Limb (tissue), 2 donors: ENCODE measurements around the gene VSIG10L2.
"Not testable (repeated sequence)": the region's sequence is repeated elsewhere in the genome, so short reads cannot be mapped to it uniquely, and the experiment has no call there.

Experiments used
- DNase-seq, 2 donors: peaks; one replicate each; pipeline ENCODE4 v3.0.0-alpha.2; 2016; ENCODE audit errors: extremely low spot score in 2 of 2

The VSIG10L2 gene

DNA sequence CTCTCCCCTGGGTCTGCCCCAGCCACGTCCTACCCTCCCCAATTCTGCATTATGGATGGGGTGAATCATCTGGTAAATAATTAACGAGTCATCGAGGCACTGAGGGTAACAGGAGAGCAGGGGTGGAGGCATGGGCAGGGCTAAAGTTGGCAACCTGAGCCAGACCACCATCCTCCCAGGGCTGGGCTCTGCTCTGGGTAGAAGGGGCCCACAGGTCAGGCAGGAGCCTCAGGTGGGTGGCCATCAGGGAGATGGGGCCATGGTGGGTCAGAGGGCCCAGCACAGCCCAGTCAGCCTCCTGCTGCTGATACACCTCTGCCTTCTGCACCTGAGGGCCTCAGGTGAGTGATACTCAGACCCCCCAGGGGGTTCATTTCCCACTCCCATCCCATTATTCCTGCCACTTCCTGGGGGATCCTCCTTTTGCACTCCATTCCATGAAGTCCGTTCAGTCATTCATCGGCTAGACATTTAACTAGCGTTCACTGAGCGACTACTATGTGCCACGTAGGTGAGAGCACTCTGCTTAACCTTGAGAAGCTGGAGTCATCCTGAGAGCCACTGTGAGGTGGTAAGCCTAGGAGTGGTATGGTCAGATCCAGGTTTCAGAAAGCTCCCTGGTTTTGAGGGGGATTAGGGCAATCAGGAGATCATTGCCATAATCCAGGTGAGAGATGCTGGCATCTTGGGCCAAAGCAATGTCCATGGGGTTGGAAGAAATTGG lies at the start of gene VSIG10L2:
Gene VSIG10L2 (plus strand): TSS at position 248 of the 724 bp plus-strand sequence. CDS start 12 bp downstream, at position 260.
- peak in 1 of 2 donors; percentile 12 for DNase-seq

DNA sequence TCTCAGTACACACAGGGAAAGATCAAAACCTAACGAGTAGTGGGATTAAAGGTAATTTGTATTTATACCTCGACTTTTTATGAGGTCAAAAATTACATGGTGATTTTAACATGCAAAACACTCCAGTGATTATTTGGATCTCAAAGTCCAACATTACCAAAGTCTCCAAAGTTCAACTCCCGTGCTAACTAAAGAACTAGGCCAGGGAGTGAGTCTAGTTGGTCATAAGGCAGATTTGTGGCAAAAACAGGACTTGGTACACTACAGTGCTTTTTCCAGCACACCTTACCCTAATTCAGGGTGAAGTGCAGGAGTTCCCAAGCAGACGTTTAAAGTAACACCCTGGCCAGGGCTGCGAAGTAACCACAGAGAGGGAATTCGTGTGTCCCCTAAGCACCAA lies 44.0 kb upstream of the VSIG10L2 start:
- DNase-seq: no peak

DNA sequence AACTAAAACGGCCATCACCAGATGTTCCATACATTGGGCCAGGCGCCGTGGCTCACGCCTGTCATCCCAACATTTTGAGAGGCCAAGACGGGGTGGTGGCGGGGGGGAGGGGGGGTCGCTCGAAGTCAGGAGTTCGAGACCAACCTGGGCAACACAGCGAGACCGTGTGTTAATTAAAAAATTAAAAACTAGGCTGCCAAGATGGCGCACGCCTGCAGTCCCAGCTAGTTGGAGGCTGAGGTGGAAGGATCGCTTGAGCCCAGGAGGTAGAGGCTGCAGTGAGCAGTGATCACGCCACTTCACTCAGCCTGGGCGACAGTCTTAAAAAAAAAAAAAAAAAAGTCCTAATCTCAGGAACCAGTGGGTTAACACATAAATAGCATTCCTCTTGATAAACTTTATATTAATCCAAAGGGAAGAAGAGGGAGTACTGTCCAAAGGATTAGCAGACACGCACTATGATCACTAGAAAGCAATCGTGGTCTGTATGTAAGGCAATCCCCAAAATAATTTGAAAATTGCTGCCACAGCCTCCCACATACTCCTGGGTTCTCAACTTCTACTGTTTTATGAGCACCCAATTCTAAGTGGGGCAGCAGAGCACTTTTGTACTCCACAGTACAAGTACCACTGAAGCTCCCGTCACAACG lies 43.4 kb upstream of the VSIG10L2 start:
- no peak for DNase-seq

DNA sequence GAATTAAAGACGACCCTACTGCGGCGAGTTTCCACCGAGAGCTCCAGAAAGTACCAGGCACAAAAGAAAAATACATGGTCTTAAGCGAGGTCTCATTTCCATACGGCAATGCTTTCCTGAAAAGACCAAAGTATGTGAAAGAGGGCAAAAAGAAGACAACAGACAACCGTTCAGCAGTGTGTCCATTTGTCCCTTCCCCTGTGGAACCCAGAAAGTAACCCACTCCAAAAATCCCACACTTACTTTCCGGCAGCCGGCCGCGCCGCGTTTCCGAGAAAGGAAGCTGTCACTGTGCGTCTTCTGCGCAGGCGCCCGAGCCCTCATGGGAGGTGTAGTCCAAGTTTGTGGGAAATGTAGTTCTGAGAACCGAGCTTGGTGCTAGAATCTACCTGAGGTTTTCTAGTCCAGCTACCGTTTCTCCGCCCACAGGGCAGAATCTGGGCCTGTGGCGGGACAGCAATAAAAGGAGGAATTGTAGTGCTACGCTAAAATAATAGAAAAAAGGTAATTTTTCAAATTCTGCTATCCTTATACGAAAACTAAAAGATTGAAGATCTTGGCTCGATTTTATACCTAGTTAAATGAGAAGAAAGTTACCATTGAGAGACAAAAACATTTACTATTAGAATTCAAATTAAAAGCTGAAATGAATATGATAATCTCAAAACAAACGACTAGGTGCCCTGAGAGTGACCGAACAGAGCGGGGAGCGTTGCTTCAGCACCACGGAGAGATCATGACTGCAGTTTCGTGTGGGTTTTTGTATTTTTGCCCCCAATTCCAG lies 42.7 kb upstream of the VSIG10L2 start, which contains the start of gene PUS3:
Gene PUS3 (minus strand): TSS at position 280 of the 784 bp plus-strand sequence. CDS start 6,922 bp downstream, outside the sequence.
- DNase-seq: peak; percentile 93 to 95

DNA sequence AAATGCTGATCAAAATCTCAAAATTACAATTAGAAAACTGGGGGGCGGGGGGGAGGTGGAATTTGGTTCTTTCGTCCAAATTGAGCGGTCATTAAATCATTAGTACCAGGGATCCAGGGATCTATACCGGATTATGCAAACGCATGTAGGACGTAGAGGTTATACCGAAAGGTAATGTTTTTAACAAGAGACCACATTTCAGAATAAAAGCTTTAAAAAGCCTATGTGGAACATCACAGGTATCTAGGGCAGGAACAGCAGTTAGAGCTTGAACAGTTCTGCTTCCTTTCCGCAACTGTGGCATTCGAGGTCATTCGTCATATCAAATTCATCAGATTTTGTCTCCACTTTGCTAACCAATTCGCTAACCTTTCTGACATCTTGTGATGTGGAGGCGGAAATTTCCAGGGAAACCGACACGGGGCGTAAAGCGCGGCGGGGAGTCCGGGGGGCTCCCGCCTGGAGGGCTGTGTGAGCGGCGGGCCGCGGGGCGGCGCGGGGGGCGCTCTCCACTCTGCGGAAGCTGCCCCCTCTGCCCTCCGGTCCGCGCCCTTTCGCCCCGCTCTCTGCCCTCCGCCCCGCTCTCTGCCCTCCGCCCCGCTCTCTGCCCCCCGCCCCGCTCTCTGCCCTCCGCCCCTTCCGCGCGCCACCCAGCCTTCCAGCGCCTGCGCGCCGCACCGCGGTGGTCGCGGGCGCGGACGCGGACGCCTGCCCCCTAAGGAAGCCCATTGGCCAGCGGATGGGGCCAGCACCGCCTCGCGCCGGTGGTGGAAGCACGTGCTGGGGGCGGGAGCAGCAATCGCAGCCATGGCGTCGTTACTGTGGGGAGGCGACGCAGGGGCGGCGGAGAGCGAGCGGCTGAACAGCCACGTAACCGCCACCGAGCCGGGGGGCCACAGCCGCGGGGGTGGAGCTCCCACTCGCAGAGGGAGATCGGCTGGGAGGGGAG lies 41.9 kb upstream of the VSIG10L2 start, which contains the start of gene DDX25:
Gene DDX25 (plus strand): TSS at position 798 of the 949 bp plus-strand sequence. CDS start 10 bp downstream, at position 808.
- DNase-seq: peak in 1 of 2 donors; percentile 83

DNA sequence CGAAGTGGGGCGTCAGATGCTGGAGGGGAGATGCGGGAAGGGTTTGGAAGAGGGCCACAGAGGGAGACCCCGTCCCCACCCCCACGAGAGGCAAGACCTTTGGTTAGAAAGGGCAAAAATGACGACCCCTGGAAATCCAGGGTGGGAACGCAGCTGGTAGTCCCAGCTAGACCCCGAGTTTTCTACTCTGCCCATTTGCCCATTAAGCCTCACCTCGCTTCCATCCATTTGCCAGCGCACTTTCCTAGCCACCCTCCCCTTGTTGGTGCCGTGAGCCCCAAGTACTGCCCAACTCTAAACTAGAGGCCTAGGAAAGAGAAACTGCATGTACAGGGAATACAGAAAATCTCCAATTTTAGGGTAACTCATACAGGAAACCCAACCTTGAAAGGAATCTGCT lies 41.2 kb upstream of the VSIG10L2 start:
- no peak for DNase-seq

DNA sequence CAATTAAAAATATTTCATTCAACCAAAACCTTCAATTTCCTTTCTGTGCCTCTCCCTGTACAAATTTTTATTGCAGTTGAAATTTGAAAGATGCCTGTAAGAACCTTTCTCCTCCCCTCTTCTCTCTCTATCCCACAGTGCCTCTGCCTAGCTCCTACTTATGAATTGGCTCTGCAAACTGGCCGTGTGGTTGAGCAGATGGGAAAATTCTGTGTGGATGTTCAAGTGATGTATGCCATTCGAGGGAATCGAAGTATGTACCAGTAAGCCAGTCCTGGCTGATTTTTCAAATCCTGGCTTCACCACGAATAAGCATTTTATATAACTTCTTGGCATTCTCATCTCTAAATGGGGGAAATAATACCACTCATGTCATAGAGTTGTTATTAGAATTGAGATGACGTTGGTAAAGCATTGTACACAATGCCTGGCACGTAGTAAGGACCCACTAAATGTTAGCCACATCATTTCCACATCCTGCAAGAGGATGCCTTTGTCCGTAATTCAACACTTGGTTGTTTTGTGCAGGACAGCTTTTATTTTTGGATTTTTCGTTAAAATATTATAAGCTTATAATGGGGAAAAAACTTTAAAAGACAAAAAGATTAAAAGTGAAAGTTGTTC lies 35.5 kb upstream of the VSIG10L2 start:
- no peak for DNase-seq

DNA sequence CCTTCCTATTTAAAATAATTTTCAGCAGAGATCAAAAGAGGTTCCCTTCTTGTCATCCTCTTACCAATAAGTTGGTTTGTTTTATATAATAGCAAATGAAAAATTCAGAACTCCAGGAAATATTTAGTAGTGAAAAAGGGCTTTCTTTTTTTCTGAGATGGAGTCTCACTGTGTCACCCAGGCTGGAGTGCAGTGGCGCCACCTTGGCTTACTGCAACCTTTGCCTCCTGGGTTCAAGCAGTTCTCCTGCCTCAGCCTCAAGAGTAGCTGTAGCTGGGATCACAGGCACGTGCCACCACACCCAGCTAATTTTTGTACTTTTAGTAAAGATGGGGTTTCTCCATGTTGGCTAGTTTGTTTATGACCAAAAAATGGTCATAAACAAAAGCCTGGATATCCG lies 31.2 kb upstream of the VSIG10L2 start:
- not testable (repeated sequence) for DNase-seq

DNA sequence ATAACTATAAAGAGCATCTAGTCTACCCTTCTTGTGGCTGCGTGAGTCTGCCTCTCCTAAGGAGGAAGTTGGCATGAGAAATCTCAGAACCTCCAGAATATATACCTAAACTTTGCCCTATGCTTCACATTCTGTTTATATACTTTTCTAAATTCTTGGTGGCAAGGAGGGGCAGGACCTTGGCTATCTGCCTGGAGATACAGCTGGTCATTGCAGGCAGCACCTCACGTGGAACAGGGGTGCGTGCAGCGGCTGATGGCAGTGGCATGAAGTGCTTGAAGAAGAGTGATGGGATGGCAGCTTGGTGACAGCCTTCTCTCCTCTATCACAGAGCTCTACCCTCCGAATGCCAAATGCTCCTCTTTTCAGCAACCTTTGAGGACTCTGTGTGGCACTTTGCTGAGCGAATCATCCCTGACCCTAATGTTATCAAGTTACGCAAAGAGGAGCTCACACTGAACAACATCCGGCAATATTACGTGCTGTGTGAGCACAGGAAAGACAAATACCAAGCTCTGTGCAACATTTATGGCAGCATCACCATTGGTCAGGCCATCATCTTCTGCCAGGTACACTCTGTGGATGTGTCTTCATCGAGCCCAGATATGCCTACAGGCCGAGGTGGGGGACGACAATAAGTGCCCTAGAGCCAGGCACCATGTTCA lies 29.0 kb upstream of the VSIG10L2 start:
- no peak for DNase-seq

DNA sequence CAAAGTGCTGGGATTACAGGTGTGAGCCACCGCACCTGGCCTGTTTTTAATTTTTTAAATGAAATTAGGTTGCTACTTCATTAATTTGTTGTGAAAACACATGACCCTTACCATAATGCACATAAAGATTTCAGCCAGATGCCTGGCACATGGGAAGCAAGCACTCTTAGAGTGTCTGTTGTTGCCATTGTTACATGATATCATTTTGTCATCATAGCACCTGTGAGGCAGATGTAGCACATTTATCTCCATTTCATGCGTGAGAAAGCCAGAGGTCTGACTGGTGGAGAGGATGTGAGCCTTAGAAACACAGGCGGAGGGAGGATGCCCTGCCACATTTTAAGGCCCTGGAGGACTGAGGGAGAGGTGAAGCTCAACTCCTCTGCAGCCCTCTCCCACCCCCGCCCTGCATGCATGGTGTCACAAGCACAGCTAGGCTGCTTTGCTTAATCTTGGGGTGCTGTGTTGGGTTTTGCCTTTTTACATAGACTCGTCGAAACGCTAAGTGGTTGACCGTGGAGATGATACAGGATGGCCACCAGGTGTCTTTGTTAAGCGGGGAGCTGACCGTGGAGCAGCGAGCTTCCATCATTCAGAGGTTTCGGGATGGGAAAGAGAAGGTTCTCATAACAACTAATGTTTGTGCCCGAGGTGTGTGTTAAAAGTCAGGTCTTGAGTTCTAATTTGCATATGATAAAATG lies 27.6 kb upstream of the VSIG10L2 start:
- no peak for DNase-seq

DNA sequence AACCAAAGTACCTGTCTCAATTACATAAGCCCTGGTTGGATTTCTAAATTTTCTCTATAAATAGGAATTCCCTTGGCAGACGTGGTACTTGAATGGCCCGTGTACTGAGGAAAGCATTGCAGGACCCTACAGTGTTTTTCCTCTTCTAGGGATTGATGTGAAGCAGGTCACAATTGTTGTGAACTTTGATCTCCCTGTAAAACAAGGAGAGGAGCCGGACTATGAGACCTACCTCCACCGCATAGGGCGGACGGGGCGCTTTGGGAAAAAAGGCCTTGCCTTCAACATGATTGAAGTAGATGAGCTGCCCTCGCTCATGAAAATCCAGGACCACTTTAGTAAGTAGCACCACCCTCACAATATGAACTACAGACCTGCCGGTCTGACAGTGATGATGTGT lies 24.8 kb upstream of the VSIG10L2 start:
- no peak for DNase-seq

DNA sequence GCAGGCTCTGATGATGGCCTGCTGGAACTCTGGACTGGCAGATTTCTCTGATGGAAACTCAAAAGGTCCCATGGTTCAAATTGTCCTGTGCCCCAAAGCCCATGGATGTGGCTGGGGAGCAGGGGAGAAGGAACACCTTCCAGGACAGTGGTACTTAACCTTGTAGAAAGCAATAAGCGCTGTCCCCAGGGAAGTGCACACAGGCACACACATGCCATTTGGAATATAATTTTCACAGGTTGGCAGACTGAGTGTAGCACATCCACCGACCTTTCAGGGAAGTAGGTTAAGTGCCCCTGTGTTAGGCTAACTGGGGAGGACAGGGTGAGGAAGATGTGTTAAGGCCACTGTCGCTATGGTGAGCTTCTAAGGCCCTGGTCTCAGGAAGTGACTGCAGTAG lies 23.7 kb upstream of the VSIG10L2 start:
- no peak for DNase-seq

DNA sequence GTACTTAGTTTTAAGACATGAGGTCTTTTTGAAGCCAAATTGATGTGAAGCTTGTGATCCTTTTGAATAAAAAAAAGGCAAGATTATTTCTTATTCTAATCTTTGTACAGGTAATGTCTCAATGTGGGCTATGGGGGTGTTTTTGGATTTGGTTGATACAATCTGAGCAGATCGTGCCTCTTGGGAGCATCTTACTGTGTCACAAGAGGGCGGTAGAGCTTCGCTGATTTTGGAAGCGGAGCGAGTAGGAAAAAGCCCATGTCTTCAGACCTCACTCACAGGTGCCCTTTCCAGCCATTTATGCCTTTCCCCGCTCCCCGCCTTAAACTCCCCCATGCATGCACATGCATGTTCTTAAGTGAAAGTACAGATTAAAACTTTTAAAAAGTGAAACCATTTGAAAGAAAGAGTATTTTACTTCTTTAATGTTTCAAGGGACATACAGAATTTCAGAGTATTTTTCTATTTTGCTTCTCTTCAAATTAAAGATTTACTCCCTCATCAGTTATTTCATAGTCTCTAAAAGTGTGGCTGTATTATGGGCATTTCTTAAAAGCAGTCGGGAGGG lies 22.7 kb upstream of the VSIG10L2 start:
- peak; percentile 78 to 83 for DNase-seq

DNA sequence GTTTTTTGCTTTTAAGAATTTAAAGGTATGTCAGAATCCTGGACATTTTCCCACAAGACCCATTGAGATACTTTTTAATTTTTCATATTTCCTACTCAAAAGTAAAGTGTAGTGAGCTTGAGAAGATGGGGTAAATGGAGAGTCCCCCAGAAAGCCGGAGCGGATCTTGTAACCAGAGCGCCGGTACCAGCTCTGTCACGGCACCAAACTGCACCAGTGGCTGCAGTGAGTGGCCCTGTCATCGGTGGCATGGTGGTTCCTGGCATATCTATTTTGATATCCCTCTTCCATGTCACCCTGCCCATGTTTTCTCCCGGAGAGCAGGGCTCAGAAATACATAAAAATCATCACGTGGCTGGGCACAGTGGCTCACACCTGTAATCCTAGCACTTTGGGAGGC lies 22.2 kb upstream of the VSIG10L2 start:
- no peak for DNase-seq

DNA sequence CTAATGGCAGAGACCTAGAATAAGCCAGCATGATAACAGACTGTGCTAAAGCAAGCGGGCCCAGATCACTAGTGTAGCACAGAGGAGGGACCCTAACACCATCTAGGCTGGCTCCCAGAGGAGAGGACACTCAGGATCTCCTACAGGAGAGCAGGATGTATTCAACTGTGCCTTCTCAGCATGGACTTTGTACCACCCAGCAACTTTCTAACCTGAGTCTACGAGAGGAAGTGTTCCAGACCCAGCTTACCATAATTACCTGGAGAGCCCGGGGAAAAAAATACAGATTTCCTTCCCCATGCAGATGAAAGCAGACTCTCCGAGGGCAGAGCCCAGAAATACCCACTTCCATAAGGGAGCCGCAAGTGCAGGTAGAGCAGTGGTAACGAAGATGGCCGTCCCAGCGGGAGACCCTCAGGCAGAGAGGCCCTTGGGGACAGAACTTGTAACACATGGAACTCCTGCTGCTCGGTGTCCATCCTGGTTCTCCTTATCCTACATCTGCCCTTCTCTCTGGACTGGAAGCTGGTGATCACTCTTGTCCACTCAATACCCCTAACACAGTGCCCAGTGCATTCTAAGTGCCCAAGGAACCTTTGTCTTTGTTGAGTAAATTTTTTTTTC lies 21.3 kb upstream of the VSIG10L2 start:
- DNase-seq: no peak

DNA sequence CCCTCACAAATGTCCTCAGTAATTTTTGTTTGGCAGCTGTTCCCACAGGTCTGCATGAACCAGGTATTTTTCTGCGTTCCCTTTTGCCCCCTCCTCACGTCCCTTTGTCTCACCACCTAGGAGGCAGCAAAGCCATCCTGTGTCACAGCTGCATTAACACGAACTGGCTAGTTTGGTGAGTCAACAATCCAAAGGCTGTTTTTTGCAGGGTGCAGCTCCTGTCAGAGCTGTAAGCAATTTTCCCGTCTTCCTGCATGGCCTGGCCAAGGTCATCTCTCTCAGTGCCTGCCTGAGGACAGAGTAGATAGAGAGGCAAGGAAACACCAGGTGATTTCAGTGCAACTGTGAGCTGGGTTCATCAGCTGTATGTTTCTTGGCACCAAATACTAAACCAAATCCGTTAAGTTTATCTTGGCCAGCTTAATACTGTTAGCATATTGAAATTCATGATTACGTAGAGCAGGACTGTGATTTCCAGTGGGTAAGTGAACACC lies 20.6 kb upstream of the VSIG10L2 start:
- peak in 1 of 2 donors; percentile 36 for DNase-seq

DNA sequence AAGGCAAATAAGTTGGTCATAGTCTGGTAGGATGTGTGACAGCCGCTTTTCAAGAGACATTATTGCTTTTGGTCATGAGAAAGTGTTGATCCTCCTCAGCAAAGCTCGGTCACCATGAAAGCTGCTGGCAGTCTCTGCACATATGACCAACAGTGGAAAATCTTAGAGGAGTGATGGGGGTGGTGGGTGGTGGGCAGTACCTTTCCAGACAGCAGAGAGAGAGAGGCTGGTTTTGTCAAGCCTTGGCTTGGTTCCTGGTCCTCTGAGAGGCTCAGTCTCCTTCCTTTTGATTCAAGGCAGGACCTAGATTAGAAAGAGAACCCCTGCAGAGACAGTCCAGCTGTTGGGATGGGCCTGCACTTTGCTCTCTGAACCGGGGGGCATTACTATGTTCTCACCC lies 20.0 kb upstream of the VSIG10L2 start:
- DNase-seq: no peak

DNA sequence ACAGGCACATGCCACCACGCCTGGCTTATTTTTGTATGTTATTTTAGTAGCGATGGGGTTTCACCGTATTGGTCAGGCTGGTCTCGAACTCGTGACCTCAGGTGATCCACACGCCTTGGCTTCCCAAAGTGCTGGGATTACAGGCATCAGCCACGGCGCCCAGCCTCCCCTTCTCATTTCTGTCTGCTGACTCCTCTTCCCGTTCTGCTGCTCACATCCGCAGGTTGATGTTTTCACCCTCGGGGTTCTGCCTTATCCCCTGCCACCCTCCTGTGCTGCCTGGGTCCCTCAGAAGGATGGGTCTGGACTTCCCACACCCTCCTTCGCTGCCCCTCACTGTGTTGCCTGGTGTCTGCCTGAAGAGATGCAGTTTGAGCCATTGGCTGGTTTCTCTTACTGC lies 19.2 kb upstream of the VSIG10L2 start:
- no peak for DNase-seq
